ENCODE results near the gene TYR. TPM values are rescaled to one million over a fixed set of nuclear protein-coding genes. Genes with fewer than 3 reads are reported as not detected.

Gene TYR
- total RNA-seq (not detected), polyA plus RNA-seq (ENCODE audit: insufficient read length in 6 of 6) (not detected)
- long read RNA-seq, donor 1, result 0 reads
- long read RNA-seq, donor 2, result 0 reads
- long read RNA-seq, donor 3, result 0 reads
- long read RNA-seq, donor 4, result 0 reads
- long read RNA-seq, donor 5, result 0 reads
- long read RNA-seq, donor 6, result 0 reads
- long read RNA-seq, donor 7, result 0 reads
- long read RNA-seq, donor 8, result 0 reads
- long read RNA-seq, donor 9, result 0 reads
- long read RNA-seq, donor 10, result 0 reads
- long read RNA-seq, donor 11, result 0 reads
- long read RNA-seq, donor 12, result 0 reads

DNA sequence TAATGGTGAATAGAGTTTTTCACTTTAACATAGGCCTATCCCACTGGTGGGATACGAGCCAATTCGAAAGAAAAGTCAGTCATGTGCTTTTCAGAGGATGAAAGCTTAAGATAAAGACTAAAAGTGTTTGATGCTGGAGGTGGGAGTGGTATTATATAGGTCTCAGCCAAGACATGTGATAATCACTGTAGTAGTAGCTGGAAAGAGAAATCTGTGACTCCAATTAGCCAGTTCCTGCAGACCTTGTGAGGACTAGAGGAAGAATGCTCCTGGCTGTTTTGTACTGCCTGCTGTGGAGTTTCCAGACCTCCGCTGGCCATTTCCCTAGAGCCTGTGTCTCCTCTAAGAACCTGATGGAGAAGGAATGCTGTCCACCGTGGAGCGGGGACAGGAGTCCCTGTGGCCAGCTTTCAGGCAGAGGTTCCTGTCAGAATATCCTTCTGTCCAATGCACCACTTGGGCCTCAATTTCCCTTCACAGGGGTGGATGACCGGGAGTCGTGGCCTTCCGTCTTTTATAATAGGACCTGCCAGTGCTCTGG, at the start of gene TYR:
TYR (plus strand) TSS at position 185 of the 541 bp plus-strand sequence; CDS start at position 264, 79 bp downstream.
- H3K4me3 ChIP-seq, result no peak within 1 kb of the TSS
- no peaks in the 10 kb centered on the region for H3K27me3 ChIP-seq
- DNase-seq (no peak), ATAC-seq (no peak)
- no peaks in the 10 kb centered on the region for H3K36me3 ChIP-seq
- H3K4me1 ChIP-seq, result no peaks in the 10 kb centered on the region
- intact Hi-C loops (cut with DNase I), result no loop called here
- no peaks in the 10 kb centered on the region for H3K9me3 ChIP-seq
- no peak within 1 kb of the TSS for H3K27ac ChIP-seq
- TF ChIP-seq, protein P1, sequence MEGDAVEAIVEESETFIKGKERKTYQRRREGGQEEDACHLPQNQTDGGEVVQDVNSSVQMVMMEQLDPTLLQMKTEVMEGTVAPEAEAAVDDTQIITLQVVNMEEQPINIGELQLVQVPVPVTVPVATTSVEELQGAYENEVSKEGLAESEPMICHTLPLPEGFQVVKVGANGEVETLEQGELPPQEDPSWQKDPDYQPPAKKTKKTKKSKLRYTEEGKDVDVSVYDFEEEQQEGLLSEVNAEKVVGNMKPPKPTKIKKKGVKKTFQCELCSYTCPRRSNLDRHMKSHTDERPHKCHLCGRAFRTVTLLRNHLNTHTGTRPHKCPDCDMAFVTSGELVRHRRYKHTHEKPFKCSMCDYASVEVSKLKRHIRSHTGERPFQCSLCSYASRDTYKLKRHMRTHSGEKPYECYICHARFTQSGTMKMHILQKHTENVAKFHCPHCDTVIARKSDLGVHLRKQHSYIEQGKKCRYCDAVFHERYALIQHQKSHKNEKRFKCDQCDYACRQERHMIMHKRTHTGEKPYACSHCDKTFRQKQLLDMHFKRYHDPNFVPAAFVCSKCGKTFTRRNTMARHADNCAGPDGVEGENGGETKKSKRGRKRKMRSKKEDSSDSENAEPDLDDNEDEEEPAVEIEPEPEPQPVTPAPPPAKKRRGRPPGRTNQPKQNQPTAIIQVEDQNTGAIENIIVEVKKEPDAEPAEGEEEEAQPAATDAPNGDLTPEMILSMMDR (IDR thresholded peaks at IDR 0.05), result no peak

DNA sequence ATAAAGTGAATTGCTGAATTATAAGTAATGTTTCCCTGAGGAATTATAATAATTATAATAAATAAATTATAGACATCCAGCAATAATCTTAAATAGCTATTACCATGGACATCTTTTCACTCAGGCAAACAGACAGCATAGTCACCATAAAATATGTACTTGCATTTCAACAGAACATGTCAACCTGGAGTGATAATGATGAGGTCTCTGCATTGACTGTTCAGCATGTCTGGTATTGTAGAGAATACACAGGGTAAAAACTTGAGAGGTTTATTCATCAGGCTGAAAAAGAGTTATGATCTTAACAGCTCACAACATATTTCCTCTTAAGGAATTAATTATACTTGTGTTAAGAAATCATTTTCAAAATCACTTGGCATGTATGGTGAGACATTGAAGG, 41.1 kb upstream of the TYR start:
- TF ChIP-seq, protein P1 (IDR thresholded peaks at IDR 0.05), result no peak
- H3K27ac ChIP-seq, result no peak overlapping the region
- DNase-seq, result no peak
- no peak overlapping the region for H3K4me3 ChIP-seq
- intact Hi-C loops (cut with DNase I), result no loop called here
- ATAC-seq, result no peak
- no peaks in the 10 kb centered on the region for H3K36me3 ChIP-seq
- no peaks in the 10 kb centered on the region for H3K9me3 ChIP-seq
- H3K4me1 ChIP-seq, result no peaks in the 10 kb centered on the region
- H3K27me3 ChIP-seq, result no peaks in the 10 kb centered on the region

DNA sequence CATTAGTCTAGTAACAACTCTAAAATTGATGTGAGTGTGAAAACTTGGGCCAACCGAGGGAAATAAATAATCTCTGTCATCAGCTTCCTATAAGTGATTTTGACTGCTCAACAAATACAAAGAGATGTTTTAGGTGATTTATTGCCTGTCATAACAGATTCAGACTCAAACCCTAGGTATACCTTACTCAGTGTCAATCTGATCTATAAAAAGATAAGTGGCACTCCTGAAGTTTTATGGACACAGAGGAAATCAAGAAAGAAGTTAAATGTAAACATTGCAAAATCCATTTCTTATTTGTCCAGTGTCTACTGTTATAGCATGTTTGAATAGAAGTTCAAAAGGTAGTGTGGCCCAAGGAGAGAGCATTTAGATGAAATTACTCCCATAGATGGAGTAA, 30.4 kb upstream of the TYR start:
- no peaks in the 10 kb centered on the region for H3K4me1 ChIP-seq
- no peaks in the 10 kb centered on the region for H3K27me3 ChIP-seq
- no peaks in the 10 kb centered on the region for H3K9me3 ChIP-seq
- TF ChIP-seq, protein P1 (IDR thresholded peaks at IDR 0.05), result no peak
- DNase-seq (no peak), ATAC-seq (no peak)
- no peaks in the 10 kb centered on the region for H3K36me3 ChIP-seq
- intact Hi-C loops (cut with DNase I), result no loop called here
- H3K27ac ChIP-seq, result no peak overlapping the region
- no peak overlapping the region for H3K4me3 ChIP-seq

DNA sequence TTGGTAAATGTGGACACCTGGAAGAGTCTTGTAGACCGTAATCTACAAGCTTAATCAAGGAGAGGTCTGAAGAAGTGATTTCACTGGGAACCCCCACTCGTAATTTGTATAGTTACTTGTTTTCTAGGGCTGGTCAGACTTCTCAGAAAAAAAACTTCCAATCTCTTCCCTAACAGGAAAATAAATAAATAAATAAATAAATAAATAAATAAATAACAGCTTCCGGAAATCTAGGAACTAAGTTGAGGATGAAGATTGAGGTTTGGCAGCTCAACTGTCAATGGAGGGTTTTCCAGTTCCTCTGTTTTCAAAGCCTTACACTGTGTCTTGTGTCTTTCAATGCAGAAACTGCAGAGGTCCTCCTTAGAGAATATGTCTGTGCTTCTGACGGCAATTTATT, 17.7 kb upstream of the TYR start:
- intact Hi-C loops (cut with DNase I), result no loop called here
- DNase-seq (no peak), ATAC-seq (no peak)
- Histone ChIP-seq H3K9me3 (no peaks in the 10 kb centered on the region), H3K36me3 (no peaks in the 10 kb centered on the region), H3K27ac (no peak overlapping the region), H3K4me3 (no peak overlapping the region), H3K27me3 (no peaks in the 10 kb centered on the region), H3K4me1 (no peaks in the 10 kb centered on the region)
- TF ChIP-seq, protein P1 (IDR thresholded peaks at IDR 0.05), result no peak

DNA sequence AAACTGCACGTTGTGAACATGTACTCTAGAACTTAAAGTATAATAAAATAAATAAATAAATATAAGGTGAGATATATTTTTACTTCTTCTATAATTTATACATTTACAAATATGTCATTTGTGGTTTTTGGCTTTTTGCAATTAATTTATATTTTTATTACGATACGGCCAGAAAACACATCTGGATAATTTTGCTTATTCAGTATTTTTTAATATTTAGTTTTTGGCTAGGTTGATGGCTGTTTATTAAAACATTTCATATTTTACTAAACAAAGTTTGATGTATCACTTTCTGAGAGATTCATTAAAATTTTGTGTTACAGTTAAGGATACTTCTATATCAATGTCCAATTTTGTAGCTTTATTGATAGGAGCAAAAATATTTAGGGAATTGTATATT, 15.7 kb upstream of the TYR start:
- H3K27me3 ChIP-seq, result no peaks in the 10 kb centered on the region
- H3K36me3 ChIP-seq, result no peaks in the 10 kb centered on the region
- H3K27ac ChIP-seq, result no peak overlapping the region
- no peaks in the 10 kb centered on the region for H3K4me1 ChIP-seq
- DNase-seq (no peak), ATAC-seq (no peak)
- intact Hi-C loops (cut with DNase I), result no loop called here
- H3K9me3 ChIP-seq, result no peaks in the 10 kb centered on the region
- no peak overlapping the region for H3K4me3 ChIP-seq
- TF ChIP-seq, protein P1 (IDR thresholded peaks at IDR 0.05), result no peak
